Activated gamma-delta T cell treated with anti-CD3 and anti-CD28 coated beads, Interleukin-2, amount 50 U/mL, for 16 hours (primary cell): Measurements from ENCODE around the gene TCF12.

Source experiments
- DNase-seq: peaks from one replicate; pipeline ENCODE4 v3.0.0-alpha.2; 2020; ENCODE audit warnings: low read depth

TCF12 gene

DNA sequence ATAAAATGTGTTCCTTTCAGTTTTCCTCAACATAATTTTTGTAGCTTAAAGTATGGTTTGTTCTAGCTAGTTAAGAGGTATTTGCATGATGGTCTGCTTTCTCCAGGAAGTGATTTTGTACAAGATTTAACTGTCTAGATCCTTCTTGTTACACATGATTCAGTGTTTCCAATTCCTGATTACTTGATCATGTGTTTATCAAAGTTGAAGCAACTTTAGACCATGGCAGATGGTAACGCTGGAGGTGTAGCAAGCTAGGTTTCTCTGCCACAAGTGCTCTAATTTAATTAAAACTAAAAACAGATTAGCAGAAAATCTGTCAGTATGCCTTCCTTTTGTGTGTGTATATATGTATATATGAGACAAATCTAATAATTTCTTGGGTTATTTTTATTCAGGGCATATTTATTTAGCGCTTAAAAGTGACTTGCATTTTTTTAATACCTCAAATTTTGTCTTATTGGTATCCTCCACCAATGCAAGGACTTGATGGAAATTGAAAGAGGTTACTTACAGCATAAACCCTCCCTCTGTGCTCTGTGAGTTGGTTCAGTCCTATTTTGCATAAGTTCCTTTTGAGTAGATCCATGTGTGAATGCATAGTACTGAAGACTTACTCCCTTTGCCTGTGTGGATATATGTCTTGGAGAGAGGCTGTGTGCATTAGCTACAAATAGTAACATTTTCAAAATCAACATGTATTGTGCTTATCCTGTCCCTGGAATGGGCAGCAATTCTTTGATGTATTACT, 300.6 kb downstream of the TCF12 start:
- no peak for DNase-seq

DNA sequence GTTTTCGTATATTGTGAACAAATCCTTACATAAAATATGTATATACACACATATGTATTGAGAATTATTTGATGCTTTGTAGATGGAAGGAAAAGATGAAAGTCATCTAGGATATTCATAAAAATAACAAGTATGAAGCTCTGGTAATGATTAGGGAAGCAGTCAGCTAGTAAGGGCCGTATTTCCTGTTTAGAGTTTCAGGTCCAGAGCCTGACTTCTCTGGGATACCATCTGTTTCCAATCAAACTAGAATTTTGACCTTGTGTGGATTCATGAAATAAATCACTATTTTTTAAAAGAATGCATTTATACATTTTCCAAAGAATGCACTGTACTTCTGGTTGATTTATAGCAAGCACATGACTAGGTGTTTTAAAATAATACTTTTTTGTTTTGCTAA, 301.8 kb downstream of the TCF12 start:
- no peak for DNase-seq

DNA sequence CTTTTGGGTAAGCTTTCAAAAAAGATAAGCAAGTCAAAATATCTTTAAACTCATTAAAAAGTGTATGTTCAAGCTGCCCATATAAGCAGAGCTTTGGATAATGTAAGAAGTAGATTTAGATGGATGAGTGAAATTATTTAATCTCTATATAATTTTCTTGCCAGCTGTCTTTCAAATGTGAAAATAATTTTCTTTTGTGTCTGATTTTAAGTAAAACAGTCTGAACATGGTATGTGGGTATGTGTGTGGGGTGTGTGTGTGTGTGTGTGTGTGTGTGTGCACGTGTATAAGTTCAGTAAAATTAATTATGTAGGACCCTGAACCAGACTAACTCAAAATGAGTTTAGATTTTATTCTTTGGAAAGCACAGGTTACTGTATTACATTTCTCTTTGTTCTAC, 302.7 kb downstream of the TCF12 start:
- DNase-seq: no peak

DNA sequence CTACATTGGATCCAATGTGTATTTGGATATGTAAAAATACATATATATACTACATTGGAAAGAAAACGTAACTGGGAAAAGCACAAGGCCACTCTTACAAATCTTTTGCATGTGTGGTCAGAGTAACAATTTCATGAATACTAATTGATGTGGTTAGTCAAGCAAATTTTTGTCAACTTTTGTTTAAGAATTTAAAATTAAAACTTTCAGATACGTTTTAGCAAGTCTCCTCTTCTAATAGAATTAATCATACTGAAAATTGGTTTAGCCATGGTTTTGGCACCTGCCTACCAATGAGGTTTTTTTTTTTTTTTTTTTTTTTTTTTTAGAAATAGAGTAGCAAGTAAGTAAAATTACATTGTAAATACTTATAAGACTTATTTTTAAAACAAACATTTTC, 304.9 kb downstream of the TCF12 start:
- DNase-seq: no peak

DNA sequence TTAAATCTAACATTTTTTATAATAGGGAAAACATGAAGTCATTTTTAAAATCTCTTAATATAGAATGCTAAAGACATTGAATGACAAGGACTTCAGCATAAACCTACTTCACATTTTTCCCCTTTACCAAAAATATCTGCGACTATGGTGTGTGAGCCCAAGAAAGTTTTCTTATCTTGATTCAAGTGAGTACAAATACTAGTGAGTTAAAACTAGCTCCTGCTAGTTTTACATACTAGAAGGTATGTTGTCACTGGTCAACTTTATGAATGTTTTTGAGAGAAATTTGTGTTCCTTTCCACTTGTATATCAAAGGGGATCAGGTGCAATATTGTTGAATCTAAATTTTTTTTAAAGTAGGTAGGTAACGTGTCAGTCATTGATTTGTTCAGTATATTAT, 305.4 kb downstream of the TCF12 start:
- DNase-seq: no peak

DNA sequence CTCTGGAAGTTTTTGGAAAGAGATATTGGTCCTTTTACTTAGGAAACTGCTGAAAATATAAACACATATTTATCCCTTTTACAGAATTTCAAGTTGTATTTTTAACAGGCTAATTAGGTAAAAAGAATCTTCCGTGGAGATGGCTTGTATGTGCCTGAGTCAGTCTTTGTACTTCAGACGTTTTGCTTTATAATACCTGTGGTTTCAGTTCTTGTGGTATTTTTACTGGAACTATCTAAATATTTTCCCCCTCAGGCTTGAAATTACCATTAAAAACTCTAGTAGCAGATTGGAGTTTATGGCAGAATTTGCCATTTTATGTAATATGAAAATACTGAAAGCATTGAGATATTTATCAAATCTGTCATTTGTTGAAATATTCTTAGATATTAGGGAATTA, 306.2 kb downstream of the TCF12 start:
- no peak for DNase-seq

DNA sequence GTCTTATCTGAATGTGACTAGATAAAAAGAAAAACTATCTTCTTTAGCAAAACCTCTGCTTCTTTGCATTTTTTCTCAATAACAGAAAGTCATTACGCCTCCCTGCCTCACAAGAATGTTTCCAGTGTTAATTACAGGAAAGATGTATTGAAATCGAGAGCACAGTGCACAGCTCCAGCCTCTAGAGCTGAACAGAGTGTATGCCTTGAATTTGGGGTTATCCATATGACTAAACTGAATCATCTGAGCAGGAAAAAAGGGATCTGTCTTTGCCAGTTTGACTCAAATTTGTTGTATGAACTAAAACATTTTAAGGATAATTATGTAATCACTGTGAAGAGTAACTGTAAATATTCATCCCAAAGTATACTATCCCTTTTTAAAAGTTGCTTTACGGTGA, 308.7 kb downstream of the TCF12 start:
- no peak for DNase-seq

DNA sequence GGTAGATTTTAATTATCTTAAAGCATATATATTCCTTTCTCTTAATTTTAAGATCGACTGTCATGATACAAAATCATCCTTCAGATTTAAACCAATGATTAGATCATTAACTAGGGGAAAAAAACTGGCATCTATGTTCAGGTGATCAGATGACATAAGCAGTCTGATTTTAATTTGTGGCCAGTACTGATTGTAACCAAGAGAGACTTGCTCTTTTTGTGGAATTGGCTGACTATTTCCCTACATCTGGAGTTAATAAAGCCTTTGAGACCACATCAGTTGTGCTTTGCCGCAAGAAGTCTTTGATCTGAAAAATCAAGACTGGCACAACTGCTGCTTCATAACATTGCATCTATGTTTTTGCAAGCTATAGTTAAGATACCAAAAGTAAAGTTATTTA, 309.5 kb downstream of the TCF12 start:
- DNase-seq: no peak

DNA sequence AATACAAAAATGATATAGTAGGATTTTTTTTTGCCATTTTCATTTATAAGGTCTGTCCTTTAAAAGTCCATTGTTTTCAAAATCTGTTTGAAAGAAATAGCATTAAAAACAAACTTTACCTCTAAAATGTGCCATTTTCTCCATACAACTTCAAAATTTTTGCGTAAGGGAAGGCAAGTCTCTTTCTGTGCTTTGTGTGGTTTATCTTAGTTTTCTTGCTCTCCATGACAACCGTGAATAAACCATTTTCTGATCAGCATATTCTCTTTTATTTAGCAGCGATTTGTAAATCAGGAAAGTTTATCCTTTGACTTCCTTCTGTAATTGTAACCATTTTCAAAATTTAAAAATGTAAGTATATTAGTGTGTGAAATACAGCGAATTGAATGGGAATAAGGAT, 310.0 kb downstream of the TCF12 start:
- DNase-seq: no peak

DNA sequence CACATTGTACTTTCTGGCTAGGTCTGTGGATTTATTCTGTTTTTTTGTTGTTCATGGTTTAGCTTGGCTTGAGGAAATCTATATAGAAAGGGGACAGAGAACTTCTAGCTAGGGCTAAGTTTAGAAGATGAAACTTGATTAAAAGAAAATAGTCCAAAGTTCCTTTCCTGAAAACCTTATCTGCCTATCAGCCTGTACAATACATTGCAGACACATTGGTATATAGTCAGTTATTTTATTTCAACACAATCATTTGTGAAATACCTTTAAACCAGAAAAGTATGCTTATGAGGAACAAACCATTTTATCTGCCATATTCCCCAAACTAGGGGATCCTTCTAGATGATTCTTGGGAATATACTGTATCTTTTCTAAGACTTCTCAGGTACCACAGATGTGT, 310.6 kb downstream of the TCF12 start:
- DNase-seq: no peak

DNA sequence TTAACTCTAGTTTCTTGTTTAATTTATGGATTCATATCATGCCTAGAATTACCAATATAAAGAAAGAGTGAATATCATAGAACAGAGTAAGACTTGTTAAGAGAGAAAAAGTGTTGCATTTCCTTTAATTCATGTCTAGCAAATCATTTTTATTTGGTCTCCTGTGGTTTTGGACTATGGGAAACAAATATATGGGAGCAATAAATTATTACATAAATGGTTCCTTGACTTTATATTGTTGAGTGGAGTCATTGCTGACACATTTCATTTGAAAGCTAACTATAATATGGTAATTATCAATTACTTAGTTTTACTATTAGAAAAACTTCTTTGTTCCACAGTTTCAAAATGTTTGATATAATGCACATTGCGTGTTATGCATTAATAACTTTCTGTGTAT, 313.1 kb downstream of the TCF12 start:
- DNase-seq: no peak

DNA sequence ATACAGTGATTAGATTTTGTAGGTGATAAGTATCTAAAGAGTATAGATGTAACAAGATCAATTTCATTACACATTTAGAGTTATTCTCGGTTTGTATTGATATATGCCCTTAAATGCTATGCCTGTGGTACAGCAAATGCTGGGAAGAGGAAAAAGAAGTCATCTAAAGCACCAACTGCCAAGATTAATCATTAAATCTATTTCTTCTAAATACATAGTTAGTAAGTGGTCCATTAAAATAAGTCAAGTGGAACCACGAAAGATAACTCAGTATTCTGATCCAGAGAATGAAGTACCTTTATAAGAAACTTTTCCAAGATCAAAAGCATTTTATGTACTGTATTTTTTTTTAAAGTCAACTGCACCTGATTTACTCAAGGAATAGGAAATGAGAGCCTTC, 315.7 kb downstream of the TCF12 start:
- no peak for DNase-seq

DNA sequence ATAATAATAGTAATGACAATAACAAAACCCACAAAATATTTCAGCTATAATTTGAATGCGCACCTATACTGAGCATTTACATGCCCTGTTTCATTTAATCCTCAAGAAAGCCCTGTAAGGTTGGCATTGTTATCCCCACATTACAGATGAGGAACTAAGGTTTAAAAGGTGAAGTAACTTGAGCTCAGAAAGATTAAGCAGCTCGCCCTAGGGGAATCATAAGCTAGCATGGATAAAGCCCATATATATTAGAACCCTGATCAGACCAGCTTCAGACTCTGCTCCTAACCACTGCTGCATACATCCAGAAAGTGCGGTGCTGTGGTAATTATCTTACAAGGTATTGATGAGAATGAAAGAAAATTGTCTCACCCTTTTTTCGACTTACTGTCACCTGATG, 316.7 kb downstream of the TCF12 start:
- no peak for DNase-seq

DNA sequence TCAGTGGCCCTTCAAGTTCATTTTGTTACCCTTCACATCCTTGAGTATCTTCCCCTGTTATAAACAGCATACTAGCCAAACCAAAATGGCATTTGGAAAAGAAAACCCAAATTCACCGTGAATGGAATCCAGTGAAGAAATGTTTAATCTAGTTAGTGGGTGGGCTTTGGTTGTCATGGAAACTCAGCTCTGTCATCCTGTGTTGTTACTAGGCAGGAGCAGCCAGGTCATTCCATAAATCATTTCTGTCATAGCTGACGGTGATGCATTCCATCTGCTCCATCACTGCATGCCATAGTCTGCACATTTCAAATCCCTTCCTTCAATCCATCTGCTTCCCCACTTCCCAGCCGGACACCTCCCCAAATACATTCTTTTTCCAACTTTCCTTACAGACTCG, 317.4 kb downstream of the TCF12 start:
- no peak for DNase-seq

DNA sequence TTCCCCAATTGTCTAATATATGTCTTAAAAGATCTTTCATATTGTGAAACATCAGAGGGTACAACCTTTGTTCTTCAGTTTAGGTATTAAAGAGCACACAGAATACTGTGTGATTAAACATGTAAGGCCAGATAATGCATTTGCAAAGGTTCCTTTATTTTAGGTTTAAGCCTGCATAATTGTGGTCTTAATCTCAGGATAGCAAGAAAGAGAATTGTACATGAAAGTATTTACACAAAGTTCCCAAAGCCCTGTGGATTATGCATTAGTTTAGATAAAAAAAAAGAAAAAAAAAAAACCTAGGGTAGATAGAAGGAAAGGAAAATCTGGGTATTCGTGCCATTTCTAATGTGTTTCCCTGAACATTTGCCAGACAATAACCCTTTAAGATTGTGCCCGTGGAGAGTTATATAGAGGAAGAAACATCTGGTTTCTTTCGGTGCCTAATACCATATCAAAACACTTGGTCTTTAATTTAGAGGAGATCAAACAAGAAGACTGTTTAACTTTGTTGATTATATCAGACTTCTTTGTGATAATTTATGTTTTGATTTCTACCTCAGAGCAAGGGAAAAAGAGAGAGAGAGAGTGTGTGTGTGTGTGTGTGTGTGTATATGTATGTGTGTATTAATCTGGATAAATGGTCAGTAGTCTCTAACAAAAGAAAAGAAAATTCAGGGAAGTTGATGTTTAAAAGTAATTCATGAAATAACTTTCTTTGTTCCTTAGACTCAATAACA, 318.3 kb downstream of the TCF12 start:
- no peak for DNase-seq

DNA sequence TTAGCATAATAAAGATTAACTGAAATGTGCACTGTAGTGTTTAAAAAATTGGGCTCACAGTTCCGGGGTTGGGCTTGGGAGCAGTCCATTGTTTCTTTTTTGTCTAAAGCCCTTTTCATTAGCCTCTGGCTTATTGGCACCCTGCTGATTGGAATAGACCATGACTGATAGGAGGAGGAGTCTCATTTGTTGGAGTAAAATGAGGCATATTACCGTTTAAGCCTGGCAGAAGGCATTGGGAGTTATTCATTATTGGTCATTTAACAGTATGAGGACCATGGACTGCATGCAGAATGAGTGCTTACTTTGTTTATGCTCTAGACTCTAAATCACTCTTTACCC, 318.8 kb downstream of the TCF12 start:
- no peak for DNase-seq

DNA sequence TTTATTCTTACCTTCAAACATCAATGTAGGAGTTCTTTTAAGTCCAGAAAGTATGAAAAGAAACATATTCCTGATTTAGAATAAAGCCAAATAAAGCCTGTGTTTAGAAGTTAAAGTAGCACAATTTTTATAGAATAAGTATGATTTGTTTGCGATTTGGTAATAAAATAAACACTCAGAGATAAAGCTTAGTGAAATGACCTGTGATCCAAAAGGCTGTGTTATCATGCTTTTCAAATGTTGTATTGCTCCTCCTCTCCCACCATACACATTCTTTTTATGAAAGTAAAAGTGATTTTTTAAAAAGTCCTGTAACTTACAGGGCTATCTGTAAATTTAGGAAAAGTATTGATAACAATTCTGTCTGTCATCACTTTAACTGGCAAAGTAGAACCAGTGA, 319.2 kb downstream of the TCF12 start:
- no peak for DNase-seq

DNA sequence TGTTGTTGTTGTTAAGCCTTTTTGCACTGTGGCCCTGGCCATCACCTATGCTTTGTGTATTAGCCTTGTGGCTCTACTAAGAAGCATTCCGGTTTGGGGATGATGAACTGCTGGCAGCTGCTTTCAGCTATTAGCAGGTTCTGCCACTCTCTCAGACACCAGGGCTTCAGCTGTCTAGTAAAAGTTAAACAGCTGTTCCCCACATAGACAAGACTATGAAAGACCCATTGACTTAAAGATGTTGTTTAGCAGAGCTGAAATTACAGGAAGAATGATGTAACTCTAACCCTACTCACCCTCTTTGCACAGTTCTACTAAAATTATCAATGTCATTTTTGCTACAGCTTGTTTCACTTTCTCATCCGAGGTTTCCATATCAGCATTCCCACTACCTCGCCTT, 326.7 kb downstream of the TCF12 start:
- DNase-seq: no peak

DNA sequence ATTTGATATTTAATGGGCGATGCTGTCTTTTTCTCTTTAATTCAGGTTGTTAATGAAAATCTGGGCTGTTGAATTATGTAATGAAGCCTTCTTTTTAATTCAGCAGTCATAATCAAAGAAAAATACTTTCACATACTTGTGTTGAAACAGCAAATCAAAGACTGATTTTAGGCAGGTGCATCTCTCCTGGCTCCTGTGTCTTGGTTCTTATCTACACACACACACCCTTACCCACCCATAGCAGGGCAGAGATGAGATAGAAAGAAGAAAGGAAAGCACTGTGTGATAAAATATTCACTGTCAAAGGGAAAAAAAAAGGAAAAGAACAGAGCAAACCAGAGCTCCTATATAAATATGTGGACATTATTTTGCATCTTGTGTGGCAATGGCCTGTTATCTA, 327.3 kb downstream of the TCF12 start:
- no peak for DNase-seq

DNA sequence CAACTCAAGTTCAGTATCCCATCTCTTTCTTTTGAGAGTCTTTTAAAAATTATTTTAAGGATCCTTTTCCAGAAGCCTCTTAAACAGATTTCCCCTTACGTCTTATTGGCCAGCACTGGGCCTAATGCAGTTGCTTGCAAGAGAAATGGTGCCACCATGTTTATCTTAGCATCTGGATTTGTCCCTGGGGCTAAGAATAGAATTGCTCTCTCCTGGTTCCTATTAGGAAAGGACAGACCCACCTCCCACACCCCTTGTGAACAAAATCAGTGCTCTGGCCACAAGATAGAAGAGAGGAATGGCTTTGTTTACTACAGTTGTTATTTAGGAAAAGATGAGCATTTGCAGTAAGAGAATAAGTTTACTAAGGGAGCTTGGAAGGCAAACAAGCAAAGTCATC, 329.6 kb downstream of the TCF12 start:
- no peak for DNase-seq

DNA sequence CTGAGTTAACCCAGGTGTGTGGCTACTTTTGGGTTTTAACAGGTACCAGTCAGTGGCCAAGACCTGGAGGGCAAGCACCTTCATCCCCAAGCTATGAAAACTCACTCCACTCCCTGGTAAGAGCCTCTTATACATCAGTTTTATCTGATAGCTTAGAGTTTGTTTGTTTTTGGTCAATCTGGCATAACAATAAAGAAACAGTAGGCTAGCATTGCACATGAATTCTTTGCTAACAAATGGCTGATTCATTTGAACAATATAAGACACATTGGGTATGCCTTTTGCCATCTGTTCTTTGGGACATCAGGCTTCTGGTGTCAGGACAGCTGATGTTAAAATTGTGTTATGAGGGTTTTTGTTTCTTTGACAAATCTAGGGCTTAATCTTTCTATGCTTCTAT, 332.9 kb downstream of the TCF12 start:
- DNase-seq: no peak

DNA sequence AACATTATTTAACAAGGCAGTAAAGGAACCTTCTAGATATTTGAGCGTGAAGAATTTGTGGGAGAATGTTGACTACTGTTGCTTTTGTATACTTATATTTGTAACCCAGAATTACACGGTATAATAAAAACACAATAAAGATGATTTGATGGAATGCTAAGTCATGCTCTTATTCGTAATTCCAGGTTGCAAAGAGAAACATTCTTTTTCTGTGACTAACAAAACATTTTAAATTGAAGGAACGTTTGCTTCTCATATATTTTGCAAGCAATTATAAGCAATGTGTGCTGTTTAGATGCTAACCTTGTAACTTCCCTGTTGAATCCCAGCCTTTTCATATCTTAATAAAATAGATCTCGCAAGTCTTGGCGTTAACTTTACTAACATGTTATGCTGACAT, 333.5 kb downstream of the TCF12 start:
- DNase-seq: no peak

DNA sequence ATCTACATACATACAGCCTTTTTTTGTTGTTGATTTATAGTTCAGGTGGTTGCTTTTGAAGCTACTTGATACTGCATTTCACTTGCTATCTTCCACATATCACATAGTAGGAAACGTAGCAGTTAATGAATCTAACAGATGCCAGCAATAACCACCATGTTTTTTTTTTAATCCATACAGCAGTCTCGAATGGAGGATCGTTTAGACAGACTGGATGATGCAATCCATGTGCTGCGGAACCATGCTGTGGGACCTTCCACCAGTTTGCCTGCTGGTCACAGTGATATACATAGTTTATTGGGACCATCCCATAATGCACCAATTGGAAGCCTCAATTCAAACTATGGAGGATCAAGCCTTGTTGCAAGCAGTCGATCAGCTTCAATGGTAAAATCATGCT, 334.6 kb downstream of the TCF12 start:
- no peak for DNase-seq

DNA sequence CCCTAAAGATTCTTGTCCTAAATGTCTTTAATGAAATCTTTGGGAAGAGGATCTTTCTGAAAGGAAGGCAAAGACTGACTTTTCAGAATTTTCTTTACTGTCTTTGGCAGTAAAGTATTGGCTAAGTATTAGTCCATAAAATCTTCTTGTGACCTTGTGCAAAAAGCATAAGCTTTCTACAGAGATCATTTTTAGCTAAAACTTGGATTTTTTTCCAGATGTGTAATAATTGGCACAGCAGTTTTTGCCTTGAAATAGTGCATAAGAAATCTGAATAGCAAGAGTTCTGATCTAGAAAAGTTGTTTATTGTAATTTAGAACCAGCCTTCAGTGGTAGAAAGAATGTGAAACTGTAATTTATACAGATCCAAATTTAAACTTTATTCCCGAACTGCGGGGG, 335.1 kb downstream of the TCF12 start:
- no peak for DNase-seq
